RPMI7951 (cell line): ENCODE data around the gene ELAVL1. TPM values are rescaled to one million over a fixed set of nuclear protein-coding genes. Genes with fewer than 3 reads are reported as not detected.

Experiments used
- DNase-seq: peaks from one replicate; pipeline ENCODE4 v3.0.0-alpha.2; 2012; ENCODE audit warnings: low read depth
- total RNA-seq: library from RNA; depleted of rRNA; stranded (reverse); fragments of >200 nt; shearing (Covaris generic); gene quantifications from 2 replicates; pipeline ENCODE4 v1.2.3, GENCODE V29; 2014

ELAVL1 gene
- total RNA-seq, 1 experiment from 2014 or later: 31.8 TPM

DNA sequence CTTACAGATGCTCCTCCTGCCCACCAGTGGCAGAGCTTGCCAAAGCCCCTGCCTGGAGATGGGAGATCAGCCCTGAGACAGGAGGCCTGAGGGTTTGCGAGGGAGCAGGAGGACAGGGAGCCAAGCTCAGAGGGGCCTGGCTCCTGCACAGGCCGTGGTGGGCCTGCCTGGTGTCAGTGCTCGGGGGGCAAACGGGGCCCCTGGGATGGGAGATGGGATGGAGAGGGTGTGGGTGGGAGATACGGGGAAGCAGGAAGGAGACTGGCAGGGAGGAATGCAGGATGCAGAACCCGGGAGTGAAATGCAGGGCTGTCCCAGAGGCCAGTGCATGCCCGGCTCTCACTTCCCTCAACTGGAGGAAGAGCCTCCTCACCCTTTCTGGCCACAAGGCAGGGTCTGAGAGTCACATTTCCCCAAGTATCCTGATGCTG lies 19.9 kb downstream of the ELAVL1 start:
- no peak for DNase-seq

DNA sequence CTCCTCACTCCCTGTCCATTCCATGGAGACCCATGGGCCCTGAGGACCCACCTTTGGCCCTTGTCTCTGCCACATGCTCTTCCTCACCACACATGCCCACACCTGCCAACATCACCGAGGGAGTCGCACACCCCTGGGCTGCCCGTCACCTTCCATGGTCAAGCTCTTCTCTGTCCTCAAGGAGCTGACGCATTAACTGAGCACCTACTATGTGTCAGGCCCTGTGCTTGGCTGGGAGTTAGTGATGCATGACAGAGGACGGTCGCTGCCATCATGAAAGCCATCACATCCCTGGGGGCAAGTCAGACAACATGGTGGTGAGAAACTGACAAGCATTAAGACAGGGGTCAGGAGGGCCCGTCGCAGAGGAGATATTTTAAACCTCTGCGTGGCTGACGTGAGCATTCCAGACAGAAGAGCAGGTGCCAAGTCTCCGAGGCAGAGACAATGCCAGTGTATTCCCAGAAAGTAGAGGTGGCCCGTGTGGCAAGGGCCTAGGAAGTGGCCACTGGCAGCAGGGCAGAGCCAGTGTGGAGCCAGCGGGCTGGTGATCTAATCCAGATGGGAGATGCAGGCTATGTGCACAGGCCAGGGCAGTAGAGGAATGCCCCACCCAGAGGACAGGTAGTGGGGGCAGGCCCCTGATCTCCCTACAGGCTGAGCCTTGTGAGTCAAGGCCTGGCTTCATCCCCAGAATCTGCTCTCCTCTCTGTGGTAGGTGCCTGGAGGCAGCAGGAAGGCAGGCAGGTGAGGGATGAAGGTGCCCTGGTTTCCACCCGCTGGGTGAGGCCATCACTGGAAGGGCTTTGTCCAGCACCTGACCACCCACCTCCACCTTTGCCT lies 21.2 kb downstream of the ELAVL1 start:
- DNase-seq: no peak

DNA sequence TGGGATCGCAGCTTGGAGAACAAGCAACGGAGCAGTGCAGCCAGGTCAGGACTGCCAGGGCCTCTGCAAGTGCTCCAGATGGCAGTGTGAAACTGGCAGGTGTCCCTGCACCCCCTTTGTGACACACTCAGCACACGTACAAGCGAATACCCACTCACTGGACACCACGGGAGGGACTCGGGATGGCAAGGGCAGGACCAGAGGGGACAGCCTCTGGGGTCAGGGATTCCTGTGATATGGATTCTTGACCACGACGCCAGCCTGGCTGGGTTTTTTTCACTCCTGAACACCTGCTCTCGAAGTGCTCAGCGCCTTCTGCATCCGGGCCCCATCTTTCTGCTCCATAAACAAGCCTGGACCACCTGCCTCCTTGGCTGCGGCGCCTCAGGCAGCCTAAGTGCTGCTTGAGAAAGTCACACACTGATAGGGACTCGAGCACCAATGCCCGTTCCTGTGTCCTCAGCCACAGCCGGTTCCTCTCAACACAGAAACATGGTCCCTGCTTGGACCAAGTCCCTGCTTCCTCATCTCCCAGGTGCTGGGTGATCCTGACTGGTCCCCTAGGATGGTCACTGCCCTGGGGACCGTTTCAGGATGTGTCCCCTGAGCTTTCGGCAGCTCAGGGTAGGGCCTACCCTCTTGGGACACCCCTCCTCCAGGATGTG lies 22.0 kb downstream of the ELAVL1 start:
- DNase-seq: no peak

DNA sequence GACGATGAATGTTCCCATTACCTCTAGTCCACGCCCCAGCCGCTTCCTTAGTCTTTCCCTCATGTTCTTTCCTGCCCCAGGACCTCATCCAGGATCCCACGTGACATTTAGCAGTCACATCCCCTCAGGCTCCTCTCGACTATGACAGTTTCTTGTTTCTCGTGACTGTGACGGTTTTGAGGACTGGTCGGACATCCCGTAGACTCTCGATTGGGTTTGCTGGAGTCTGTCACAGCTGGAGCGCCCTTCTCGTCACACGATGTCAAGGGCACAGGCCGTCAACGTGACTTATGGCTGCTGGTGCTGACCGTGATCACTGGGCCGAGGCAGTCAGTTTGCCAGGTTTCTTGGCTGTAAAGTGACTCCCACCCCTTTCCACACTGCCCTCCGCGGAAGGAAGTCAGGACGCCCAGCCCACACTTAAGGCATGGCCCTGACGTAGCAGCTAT lies 22.8 kb downstream of the ELAVL1 start:
- DNase-seq: no peak

DNA sequence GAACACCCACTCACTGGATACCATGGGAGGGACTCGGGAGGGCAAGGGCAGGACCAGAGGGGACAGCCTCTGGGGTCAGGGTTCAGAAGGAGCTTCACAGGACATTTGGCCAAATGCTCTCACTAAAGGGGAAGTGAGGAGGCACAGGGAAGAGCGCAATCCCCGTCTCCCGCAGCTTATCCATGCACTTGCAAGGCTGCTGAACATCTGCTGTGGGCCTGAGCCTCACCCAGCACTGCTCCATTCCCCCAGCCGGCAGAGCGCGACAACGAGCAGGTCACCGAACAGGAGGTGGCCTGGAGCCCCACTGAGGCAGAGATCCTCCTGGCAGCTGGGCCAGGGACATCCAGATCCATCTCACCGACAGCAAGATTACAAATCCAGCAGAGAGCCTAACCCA lies 23.3 kb downstream of the ELAVL1 start:
- no peak for DNase-seq

DNA sequence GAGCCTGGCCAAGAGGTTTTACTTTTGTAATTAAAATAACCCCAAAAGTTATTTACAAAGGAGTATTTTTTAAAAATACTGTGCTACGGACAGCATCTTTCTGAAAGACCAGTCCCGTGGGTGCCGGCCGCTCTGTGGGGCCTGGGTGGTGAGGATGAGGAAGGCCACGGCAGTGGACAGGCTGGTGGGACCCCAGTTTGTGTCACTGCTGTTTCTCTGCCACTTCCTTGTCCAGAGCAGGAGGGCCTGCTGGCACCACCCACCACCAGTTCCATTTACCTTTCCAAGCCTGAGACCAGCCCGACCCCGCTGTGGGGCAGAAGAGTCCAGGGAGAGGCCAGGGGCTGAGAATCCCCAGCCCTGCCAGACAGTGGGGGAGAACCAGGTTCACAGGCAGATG lies 23.8 kb downstream of the ELAVL1 start:
- DNase-seq: no peak

DNA sequence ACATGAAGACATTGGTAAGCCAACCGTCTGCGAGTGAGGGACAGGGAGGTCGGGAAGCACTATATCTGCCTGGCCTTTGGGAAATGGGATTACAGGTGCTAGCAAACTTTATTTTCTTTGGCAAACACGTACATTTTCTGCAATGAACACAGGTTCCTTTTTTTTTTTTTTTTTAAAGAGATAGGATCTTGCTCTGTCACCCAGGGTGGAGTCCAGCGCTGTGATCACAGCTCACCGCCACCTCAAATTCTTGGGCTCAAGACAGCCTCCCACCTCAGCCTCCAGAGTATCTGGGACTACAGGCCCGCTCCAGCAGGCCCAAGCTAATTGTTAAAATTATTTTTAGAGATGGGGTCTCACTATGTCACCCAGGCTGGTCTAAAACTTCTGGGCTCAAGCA lies 24.2 kb downstream of the ELAVL1 start:
- DNase-seq: no peak

DNA sequence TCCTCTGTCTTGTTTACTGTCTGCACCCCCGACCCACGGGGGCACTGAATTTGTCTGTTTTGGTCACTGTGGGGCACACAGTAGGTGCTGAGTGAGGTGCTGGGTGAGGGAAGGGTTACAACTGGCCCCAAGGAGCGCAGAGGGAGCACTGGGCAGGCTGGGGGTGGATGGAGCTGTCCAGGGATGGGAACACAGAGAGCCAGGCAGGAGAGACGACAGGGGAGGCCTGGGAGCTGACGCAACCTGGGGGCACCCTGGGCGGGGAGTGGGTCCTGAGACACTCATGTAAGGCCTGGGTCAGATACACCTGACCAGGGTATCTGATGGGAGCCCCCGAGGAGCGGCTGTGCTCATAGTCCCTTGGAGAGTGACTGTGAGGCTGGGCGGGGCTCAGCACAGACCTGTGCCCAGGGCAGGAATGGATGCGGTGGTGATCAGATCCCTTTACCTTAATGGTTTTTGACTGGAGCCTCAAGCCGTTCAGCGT lies 24.8 kb downstream of the ELAVL1 start:
- DNase-seq: no peak

DNA sequence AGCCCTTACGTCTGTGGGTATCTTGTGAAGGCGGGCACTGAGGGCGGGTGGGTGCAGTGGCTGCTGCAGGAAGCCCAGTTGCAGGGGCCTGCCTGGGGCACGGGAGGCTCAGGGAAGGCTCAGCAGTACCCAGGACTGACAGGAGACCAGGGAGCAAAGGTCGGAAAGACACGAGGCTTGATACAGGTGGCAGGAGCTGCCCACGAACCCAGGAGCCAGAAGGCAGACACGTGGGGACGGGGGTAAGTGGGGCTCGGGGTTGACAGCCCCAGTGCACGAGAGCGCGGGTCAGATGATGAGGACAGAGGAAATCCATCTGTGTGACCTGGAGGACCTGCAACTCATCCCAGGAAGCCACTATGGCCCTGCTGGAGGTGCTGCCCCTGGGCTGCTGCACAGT lies 25.3 kb downstream of the ELAVL1 start:
- DNase-seq: no peak

DNA sequence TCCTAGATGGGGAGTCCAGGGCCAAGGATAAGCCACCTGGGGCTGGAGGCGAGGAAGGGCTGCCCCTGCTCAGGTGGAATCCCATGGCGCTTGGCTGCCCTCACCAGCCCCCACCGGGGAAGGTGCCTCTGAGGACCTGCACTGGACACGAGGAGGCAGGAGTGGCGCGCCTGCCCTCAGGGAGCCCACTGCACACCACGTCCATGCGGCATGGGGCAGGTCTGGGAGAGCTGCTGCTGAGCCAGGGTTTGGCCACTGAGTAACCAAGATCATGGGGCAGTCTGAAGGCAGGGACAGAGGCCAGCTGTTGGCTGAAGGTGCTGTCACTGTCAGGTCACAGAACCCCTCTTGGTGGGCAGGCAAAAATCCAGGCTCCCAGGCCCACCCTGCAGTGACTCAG lies 25.9 kb downstream of the ELAVL1 start:
- DNase-seq: no peak

DNA sequence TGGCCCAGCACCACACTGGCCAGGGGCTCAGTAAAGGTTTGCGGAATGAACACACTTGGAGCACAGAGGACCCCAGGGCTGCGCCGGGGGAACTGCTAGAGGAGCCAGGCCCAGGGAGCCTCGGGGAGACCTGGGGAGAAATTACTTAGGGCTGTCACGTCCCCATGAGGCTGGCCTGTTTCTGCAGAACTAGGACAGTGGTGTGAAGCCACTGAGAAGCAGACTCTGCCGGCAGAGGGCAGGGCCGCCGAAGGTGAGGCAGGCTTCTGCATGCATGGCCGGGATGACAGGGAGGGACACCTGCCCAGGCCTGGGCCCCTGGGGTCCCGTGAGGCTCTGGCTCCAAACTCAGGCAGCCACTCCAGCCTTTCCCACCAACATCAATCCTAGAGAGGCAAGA lies 26.4 kb downstream of the ELAVL1 start:
- DNase-seq: no peak

DNA sequence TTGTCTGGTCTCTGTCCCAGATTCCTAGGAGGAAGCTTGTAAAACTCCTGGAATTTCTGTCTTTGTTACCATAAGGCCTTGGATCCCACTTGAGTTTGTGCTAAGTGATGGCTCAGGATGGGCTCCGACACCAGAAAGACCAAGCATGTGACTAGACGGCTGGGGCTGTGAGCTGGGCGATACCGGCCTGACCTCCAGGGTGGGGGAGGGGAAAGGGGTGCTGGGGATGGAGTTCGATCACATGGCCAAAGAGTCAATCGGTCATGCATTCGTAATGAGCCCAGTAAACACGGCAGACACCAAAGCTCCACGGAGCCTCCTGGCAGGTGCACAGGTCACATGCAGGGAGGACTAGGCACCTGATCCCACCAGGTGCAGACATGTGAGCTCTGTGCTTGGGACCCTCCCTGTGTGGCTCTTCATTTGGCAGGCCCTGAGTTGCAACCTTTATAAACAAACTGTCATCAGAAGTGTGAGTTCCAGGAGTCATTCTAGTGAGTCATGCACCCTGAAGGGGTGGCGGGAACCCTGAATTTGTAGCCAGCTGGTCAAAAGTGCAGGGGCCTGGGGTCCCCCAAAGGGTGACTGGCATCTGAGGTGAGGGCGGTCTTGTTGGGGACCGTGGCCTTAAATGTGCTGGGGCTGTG lies 27.1 kb downstream of the ELAVL1 start:
- peak; percentile 13 for DNase-seq

DNA sequence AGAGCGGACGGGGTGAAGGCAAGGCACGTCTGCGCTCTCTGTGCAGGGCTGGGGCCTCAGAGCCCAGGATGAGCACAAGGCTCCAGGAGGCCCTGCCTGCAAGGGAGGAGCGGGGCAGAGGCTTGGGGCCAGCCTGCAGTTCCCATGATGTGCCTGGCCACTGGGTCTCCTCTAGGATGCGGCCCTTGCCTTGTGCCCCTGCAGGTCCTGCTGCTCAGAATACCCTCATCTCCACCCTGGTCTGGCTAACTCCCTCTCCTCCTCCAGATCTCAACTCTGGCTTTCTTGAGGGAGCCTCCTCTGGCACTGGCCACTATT lies 27.8 kb downstream of the ELAVL1 start:
- no peak for DNase-seq

DNA sequence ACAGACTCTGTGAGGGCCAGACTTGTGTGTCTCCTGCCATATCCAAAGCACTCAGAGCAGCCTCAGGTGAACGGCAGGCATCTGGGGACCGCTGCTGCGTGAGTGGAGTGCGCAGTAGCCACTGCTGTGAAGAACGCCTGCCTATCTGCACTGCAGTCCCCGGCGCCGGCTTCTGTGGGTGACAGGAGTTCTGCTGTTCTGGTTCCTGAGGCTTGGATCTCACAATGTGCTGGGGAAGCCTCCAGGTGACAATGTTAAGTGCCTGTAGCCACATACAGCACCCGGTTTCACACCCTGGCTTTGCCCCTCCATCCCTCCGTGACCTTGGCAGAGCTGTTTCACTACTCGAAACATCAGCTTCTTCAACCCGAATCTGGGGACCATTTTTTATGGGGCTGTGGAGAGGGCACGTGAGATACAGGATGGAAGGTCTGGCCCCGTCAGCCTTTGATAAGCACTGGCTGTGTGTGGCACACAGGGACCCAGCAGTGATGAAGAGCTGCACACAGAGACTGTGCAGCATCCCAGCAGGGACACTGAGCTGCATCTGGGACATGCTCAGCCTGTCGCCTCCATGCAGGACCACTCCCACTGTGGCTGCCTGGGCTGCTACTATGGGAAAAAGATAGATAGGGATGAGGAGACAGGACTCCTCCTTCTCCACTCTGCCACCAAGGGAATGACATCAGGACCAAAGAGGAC lies 28.3 kb downstream of the ELAVL1 start:
- DNase-seq: no peak

DNA sequence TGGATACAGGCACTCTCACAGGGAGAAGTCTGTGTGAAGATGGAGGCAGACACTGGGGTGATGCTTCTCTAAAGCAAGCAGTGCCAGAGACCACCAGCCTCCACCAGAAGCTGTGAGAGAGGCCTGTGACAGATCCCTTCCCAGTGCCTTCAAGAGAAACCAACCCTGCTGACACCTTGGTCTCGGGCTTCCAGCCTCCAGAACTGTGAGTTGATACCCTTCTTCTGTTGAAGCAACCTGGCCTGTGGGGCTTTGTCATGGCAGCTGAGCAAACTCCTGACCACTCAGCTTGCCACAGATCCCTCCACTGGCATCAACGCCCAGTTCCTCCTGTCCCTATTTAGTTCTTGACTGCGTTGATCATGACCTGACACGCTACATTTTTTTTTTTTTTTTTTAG lies 29.0 kb downstream of the ELAVL1 start:
- no peak for DNase-seq

DNA sequence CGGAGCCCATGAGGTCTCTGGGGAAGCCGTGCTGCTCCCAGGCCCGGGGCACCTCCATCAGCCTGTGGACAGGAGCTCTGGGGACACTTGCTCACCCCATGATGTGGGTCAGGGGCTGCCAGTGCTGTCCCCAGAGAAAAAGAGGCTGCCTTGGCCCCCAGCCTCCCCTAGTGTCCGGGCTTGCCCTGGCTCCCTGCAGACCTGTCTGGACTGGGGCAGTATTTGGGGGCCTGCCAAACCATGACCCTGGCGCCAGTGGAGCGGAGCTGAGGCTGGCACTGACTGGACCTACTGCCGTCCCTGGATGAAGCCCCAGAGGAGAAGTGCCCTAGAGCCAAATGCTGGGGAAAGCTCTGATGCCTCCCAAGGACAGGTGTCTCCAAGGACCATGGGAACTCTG lies 30.4 kb downstream of the ELAVL1 start:
- no peak for DNase-seq

DNA sequence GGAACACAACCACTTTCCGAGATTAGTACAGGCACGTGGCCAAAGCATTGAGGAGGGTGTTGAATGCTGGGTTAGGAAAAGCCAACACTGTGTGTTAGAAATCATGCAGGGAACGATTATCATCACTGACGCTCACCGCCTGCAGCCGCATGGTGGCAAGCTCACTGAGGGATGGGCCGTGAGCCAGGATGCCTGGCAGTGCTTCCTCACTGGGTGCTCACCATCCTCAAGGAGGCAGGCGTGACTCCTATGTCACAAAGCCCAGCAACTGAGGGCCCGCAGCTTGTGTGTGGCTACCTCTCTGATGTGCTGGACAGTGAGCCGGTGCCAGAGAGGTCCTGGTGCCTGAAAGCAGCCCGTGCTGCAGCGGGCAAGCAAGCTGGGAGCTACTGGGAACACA lies 31.6 kb downstream of the ELAVL1 start:
- no peak for DNase-seq

DNA sequence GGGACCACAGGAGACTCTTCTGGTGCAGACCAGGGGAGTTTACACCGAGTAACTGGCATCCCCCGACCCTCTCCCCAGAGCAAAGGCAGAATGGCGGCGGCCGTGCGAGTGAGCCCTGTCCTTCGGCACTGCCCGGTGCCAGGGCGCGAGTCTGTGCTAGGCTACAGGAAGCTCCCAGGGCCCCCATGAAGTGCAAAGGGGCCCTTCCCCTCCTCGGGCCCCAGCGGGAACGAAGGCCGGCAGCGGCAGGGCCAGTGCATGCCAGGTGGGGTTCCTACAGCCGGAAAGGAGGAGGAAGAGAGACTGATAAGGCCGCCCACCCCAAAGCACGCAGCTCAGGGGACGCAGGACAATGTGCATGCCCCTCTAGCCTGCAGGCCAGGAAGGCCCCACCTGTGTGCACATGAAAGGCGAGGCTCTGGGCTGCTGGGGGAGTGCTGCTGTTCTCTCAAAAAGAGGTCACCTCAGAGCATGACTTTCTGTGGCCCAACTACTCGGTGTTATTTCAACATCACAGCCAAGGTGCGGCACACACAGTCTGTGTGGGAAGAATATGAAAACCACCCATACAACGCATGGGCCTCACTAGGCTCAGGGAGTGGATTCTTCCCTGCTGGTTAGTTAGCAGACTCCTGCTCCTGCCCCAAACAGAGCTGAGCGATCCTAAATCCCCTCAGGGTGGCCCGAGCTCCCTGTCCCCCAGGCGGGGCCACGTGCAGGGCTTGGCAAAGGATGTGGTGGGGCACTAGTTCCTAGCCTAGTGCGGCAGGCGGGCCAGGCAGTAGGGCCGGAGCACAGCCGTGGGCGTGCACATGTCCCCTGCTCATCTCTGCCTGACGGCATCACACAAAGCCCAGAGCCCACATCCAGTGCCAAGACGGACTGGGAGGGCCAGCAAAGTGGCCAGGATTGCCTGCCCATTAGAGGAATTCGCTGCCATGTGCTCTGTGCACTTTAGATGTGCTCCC lies 33.6 kb downstream of the ELAVL1 start:
- no peak for DNase-seq

DNA sequence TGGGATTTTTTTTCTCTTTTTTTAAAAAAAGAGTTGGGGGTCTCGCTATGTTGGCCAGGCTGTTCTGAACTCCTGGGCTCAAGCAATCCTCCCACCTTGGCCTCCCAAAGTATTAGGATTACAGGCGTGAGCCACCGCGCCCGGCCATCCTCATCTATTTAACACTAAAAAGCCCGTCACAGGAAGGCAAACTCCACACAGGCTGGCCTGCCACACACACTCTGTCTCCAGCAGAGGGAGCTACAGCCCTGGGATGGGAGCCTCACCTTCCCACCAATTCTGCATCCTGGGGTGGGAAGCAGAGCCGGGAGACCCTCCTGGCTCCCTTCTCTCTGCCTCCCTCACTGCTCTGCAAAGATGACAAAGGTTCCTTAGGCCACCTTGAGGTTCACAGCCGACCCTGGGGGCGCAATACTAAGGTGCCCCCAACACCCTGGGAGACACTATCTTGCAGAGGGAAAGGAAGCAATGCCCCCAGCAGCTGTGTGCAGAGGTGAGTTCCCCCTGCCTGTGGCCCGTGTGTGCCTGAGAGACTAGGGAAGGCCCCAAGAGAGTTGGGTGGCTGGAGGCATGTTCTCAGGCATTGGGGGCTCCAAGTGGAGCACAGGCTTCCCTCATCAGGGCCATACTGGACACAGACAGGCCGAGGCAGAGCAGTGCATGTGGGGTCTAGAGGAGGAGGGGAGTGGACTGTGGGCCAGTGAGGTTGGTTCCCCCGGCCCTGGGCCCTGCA lies 34.6 kb downstream of the ELAVL1 start:
- DNase-seq: peak; percentile 25

DNA sequence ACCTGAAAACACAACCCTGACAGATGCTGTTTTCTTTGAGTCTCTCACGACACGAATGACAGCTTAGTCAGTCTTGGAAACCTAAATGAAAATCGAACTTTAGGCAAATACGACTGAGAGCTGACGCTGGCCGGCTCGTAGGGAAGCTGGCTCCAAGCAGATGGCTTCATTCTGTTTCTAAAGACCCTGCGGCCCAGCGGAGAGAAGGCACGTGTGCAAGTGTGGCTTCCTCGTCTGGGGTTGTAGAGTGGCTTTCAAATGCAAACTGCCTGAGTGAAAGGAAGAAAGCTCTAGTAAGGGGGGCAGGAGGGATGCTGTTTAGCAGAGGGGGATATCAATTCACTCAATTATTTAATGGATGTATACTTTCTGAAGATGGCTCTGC lies 35.9 kb downstream of the ELAVL1 start:
- DNase-seq: no peak
